HFF-Myc (cell line): ENCODE measurements around the gene DCAF4.

Experiments used
- DNase-seq: peaks from one replicate; pipeline ENCODE4 v3.0.0-alpha.2; 2011; ENCODE audit warnings: low read depth; ENCODE audit errors: extremely low read depth
- H3K4me3 ChIP-seq: replicated peaks from 2 replicates; pipeline ENCODE4 v1.5.1; 2011; ENCODE audit warnings: low read depth, mild to moderate bottlenecking, control low read depth, low read length
- CTCF ChIP-seq: IDR thresholded peaks from 2 replicates; pipeline ENCODE4 v1.5.1; 2012; ENCODE audit warnings: mild to moderate bottlenecking, low read depth, low read length, control low read depth; ENCODE audit errors: missing control alignments

DCAF4 gene

GRCh38 chr14:73007835-73008234 lies 81.6 kb downstream of the DCAF4 start:
- no peak for TF ChIP-seq CTCF
- no peak overlapping the region for H3K4me3 ChIP-seq
- no peak for DNase-seq

- no peak for DNase-seq
- no peak overlapping the region for H3K4me3 ChIP-seq
- TF ChIP-seq CTCF: no peak
Measured at GRCh38 chr14:73008501-73008900, 82.2 kb downstream of the DCAF4 start.
